NOMO-1 treated with DMSO at 0.1 percent for 48 hours (cell line): Measurements from ENCODE around the gene ANKMY1.
A peak's percentile ranks its signal among the peaks of the same experiment; 100 is the strongest.
"Not testable (repeated sequence)": the region's sequence is repeated elsewhere in the genome, so short reads cannot be mapped to it uniquely, and the experiment has no call there.

Source experiments
- DNase-seq: peaks from one replicate; lab custom pipeline; 2025; ENCODE audit not compliant: unreplicated experiment; lab: John Stamatoyannopoulos, UW

Gene ANKMY1

GRCh38 chr2:240568678-240569522 lies 11.1 kb upstream of the ANKMY1 start:
- DNase-seq: peak; percentile 23

- DNase-seq: no peak
These were observed 10.3 kb upstream of the ANKMY1 start, which contains the start of gene RNPEPL1 for GRCh38 chr2:240567872-240568677. TSS of gene RNPEPL1 (plus strand) at chr2:240568484. CDS start at chr2:240568587, 103 bp downstream.

- DNase-seq: peak; percentile 13
These were observed 9.5 kb upstream of the ANKMY1 start for GRCh38 chr2:240567137-240567871.

- DNase-seq: peak; percentile 88
These were observed 8.7 kb upstream of the ANKMY1 start for GRCh38 chr2:240566203-240567136.

GRCh38 chr2:240565333-240566202 lies 7.8 kb upstream of the ANKMY1 start:
- DNase-seq: peak; percentile 97

GRCh38 chr2:240564561-240565332 lies 7.0 kb upstream of the ANKMY1 start:
- no peak for DNase-seq

GRCh38 chr2:240563951-240564560 lies 6.3 kb upstream of the ANKMY1 start:
- DNase-seq: no peak

GRCh38 chr2:240563231-240563630 lies 5.4 kb upstream of the ANKMY1 start:
- not testable (repeated sequence) for DNase-seq

GRCh38 chr2:240561325-240561971 lies 3.7 kb upstream of the ANKMY1 start:
- DNase-seq: peak; percentile 74

GRCh38 chr2:240560480-240561324 lies 2.9 kb upstream of the ANKMY1 start:
- peak; percentile 96 for DNase-seq

- DNase-seq: peak; percentile 83
These were observed 2.3 kb upstream of the ANKMY1 start, which contains the start of gene DUSP28 for GRCh38 chr2:240560084-240560479. TSS of gene DUSP28 (plus strand) at chr2:240560357. CDS start at chr2:240560685, 328 bp downstream.

GRCh38 chr2:240559286-240559685 lies 1.5 kb upstream of the ANKMY1 start:
- no peak for DNase-seq

- no peak for DNase-seq
These were observed 511 bp upstream of the ANKMY1 start for GRCh38 chr2:240558236-240558761.

GRCh38 chr2:240557101-240557751 lies 562 bp downstream of the ANKMY1 start:
- DNase-seq: no peak

GRCh38 chr2:240556553-240557100 lies 1.2 kb downstream of the ANKMY1 start:
- DNase-seq: peak; percentile 12
